Mesenchymal stem cell (in vitro differentiated cells and primary cell): ENCODE data around the gene TRPC4.

Experiments
- DNase-seq: peaks from one replicate; pipeline ENCODE4 v3.0.0-alpha.2; 2013
- H2AFZ ChIP-seq: one replicate; pipeline ENCODE4 v1.6.1; 2013; ENCODE audit warnings: low read depth, mild to moderate bottlenecking, control low read depth, inconsistent platforms, low read length, moderate library complexity
- H2AK5ac ChIP-seq: 2 replicates; pipeline ENCODE4 v1.6.1; 2013; ENCODE audit warnings: low read length, moderate library complexity, mild to moderate bottlenecking, inconsistent platforms; ENCODE audit not compliant: severe bottlenecking
- H2BK120ac ChIP-seq: one replicate; pipeline ENCODE4 v1.6.1; 2013; ENCODE audit warnings: low read depth, mild to moderate bottlenecking, inconsistent platforms, low read length, moderate library complexity
- H2BK12ac ChIP-seq, 2 experiments: one replicate each; pipeline ENCODE4 v1.6.1; 2013; ENCODE audit warnings: inconsistent platforms in 2 of 2, low read length in 2 of 2, mild to moderate bottlenecking in 2 of 2, moderate library complexity in 2 of 2, control low read depth in 1 of 2
- H2BK15ac ChIP-seq: one replicate; pipeline ENCODE4 v1.6.1; 2013; ENCODE audit warnings: mild to moderate bottlenecking, low read depth, inconsistent platforms; ENCODE audit not compliant: poor library complexity, severe bottlenecking
- H2BK5ac ChIP-seq: 2 replicates; pipeline ENCODE4 v1.6.1; 2013; ENCODE audit warnings: low read depth, mild to moderate bottlenecking, low read length, control low read depth, inconsistent platforms; ENCODE audit not compliant: poor library complexity, severe bottlenecking
- H3K14ac ChIP-seq, 2 experiments: one replicate each; pipeline ENCODE4 v1.6.1; 2013; ENCODE audit warnings: inconsistent platforms in 2 of 2, low read length in 2 of 2, control low read depth in 1 of 2, mild to moderate bottlenecking in 1 of 2, moderate library complexity in 1 of 2
- H3K18ac ChIP-seq, 2 experiments: one replicate each; pipeline ENCODE4 v1.6.1; 2013; ENCODE audit warnings: inconsistent platforms in 2 of 2, low read length in 2 of 2, control low read depth in 1 of 2, low read depth in 1 of 2, mild to moderate bottlenecking in 1 of 2
- H3K23ac ChIP-seq, 2 experiments: one replicate each; pipeline ENCODE4 v1.6.1; 2013; ENCODE audit warnings: inconsistent platforms in 2 of 2, low read length in 2 of 2, mild to moderate bottlenecking in 2 of 2, moderate library complexity in 2 of 2, control low read depth in 1 of 2
- H3K27ac ChIP-seq: 2 replicates; pipeline ENCODE4 v1.5.1; 2013; ENCODE audit warnings: mild to moderate bottlenecking, moderate library complexity, low read length, control low read depth, inconsistent platforms; ENCODE audit not compliant: poor library complexity, severe bottlenecking
- H3K27me3 ChIP-seq, 2 experiments: 2 replicates each; pipeline versions ENCODE4 v1.6.1 to v1.7.0; 2013; ENCODE audit warnings: low read length in 2 of 2, mild to moderate bottlenecking in 2 of 2, moderate library complexity in 2 of 2, control low read depth in 1 of 2, inconsistent platforms in 1 of 2; ENCODE audit not compliant: control insufficient read depth in 1 of 2, insufficient read depth in 1 of 2
- H3K36me3 ChIP-seq, 2 experiments: 2 replicates each; pipeline versions ENCODE4 v1.6.1 to v1.7.0; 2013; ENCODE audit warnings: low read length in 2 of 2, control low read depth in 1 of 2, inconsistent platforms in 1 of 2, low read depth in 1 of 2, mild to moderate bottlenecking in 1 of 2; ENCODE audit not compliant: insufficient read depth in 2 of 2, control insufficient read depth in 1 of 2
- H3K4ac ChIP-seq, 2 experiments: one replicate each; pipeline ENCODE4 v1.6.1; 2013; ENCODE audit warnings: inconsistent platforms in 2 of 2, low read length in 2 of 2, mild to moderate bottlenecking in 2 of 2, moderate library complexity in 2 of 2, control low read depth in 1 of 2, low read depth in 1 of 2
- H3K4me1 ChIP-seq: 2 replicates; pipeline ENCODE4 v1.6.1; 2013; ENCODE audit warnings: low read depth, low read length, control low read depth; ENCODE audit not compliant: control insufficient read depth, insufficient read depth
- H3K4me2 ChIP-seq: 2 replicates; pipeline ENCODE4 v1.6.1; 2013; ENCODE audit warnings: low read length, mild to moderate bottlenecking, inconsistent platforms; ENCODE audit not compliant: poor library complexity, severe bottlenecking
- H3K4me3 ChIP-seq, 2 experiments: 2 replicates each; pipeline versions ENCODE4 v1.5.1 to v1.7.0; 2013; ENCODE audit warnings: low read length in 2 of 2, mild to moderate bottlenecking in 2 of 2, control low read depth in 1 of 2, low read depth in 1 of 2; ENCODE audit not compliant: insufficient read depth in 1 of 2
- H3K79me1 ChIP-seq: replicated peaks from 2 replicates; pipeline ENCODE4 v1.6.1; 2013; ENCODE audit warnings: mild to moderate bottlenecking, control low read depth, low read length, inconsistent platforms; ENCODE audit not compliant: poor library complexity, severe bottlenecking
- H3K9ac ChIP-seq: 2 replicates; pipeline ENCODE4 v1.7.0; 2013; ENCODE audit warnings: mild to moderate bottlenecking, low read length, moderate library complexity
- H3K9me3 ChIP-seq: 2 replicates; pipeline ENCODE4 v1.7.0; 2013; ENCODE audit warnings: mild to moderate bottlenecking, low read length; ENCODE audit not compliant: control insufficient read depth
- H4K8ac ChIP-seq: one replicate; pipeline ENCODE4 v1.6.1; 2013; ENCODE audit warnings: inconsistent platforms, mild to moderate bottlenecking, low read length, moderate library complexity
- H4K91ac ChIP-seq: one replicate; pipeline ENCODE4 v1.6.1; 2013; ENCODE audit warnings: mild to moderate bottlenecking, low read length, inconsistent platforms
- WGBS: methylation state at CpG from one replicate; pipeline ENCODE4 v1.1.7; 2013; ENCODE audit warnings: mixed read lengths; 5-methylcytosine and 5-hydroxymethylcytosine counted together

The TRPC4 gene

DNA sequence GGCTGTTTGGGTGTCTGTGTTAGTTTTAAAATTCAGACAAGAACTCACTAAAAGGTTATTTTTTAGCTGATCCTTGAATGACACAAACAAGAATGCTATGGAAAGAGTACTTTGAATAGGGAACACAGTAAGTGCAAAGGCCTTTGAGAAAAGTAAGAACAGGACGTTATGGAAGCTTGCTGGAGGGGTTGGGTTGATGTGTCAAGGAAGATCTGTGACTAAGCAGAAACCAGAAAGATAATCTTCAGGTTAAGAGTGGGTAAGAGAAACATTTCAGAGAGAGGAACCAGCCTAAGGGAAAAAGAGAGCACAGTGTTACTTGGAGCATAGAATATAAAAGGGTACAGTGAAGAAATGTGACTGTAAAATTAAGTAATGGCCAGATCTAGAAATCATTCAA is 41.2 kb upstream of the TRPC4 start:
- Histone ChIP-seq H3K4ac (no peak overlapping the region), H3K4me2 (no peak overlapping the region), H3K4me3 (no peak overlapping the region), H2AK5ac (no peak overlapping the region), H3K23ac (no peak overlapping the region), H2BK12ac (no peak overlapping the region), H2BK120ac (no peak overlapping the region), H3K36me3 (no peaks in the 10 kb centered on the region), H3K9ac (no peak overlapping the region), H2BK15ac (no peak overlapping the region), H4K91ac (no peak overlapping the region), H3K4me1 (no peaks in the 10 kb centered on the region), H3K9me3 (peaks cover 19% of the 10 kb centered on the region), H3K27ac (no peak overlapping the region), H3K79me1 (no peaks in the 10 kb centered on the region), H3K14ac (no peak overlapping the region), H2BK5ac (no peak overlapping the region), H4K8ac (no peak overlapping the region), H3K27me3 (no peaks in the 10 kb centered on the region), H2AFZ (no peak overlapping the region), H3K18ac (no peak overlapping the region)
- DNase-seq = no peak
- WGBS = 31% methylated on average over 1 of the region's 1 CpG

DNA sequence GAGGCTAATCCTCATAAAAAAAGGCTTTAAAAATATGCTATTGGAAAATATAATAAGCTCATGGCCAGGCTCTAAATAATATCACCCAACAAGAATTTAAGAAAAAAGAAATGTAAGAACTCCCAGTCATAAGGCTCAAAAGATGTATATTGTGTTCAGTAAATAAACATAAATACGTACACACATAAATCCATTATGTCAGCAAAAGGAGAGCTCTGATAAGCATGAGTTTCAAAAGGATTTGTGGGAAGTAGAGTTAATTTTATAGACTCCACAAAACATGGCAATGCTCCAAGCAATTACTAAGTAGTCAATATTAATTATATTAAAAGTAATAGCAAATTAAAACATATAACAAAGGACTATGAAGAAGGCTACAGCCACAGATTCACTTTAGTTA is 37.3 kb upstream of the TRPC4 start:
- H3K4me2 ChIP-seq = no peak overlapping the region
- no peak overlapping the region for H3K4me3 ChIP-seq
- H2BK15ac ChIP-seq = no peak overlapping the region
- WGBS = no CpG with 5 or more reads among the region's 1 CpG
- H3K14ac ChIP-seq = no peak overlapping the region
- H2BK5ac ChIP-seq = no peak overlapping the region
- H3K4ac ChIP-seq = no peak overlapping the region
- H2AFZ ChIP-seq = no peak overlapping the region
- H2BK120ac ChIP-seq = no peak overlapping the region
- no peak overlapping the region for H2BK12ac ChIP-seq
- H3K18ac ChIP-seq = no peak overlapping the region
- H3K27ac ChIP-seq = no peak overlapping the region
- no peak overlapping the region for H3K23ac ChIP-seq
- H3K4me1 ChIP-seq = no peaks in the 10 kb centered on the region
- no peak overlapping the region for H4K8ac ChIP-seq
- no peak overlapping the region for H2AK5ac ChIP-seq
- no peaks in the 10 kb centered on the region for H3K36me3 ChIP-seq
- H3K27me3 ChIP-seq = no peaks in the 10 kb centered on the region
- no peaks in the 10 kb centered on the region for H3K79me1 ChIP-seq
- H4K91ac ChIP-seq = no peak overlapping the region
- DNase-seq = no peak
- H3K9ac ChIP-seq = no peak overlapping the region
- peaks cover 7% of the 10 kb centered on the region for H3K9me3 ChIP-seq

DNA sequence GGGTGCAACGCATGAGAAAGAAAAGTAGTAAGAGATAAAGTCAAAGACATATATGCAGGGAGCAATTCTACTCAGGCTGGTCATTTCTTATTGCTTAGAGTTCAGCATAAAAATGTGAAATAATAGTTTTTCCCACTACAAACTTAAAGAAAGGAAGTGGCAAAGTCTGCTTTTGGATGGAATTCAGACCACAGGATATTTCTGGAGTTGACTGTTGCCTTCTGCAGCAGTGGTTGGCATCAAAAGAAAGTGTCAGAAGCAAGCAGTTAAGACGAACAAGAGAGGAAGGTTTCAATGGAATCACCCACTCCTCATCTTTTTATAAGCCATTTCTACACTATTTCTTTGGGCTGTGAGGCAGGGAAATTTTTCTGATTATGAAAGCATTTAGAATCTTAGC is 36.2 kb upstream of the TRPC4 start:
- no peak overlapping the region for H3K23ac ChIP-seq
- no peaks in the 10 kb centered on the region for H3K27me3 ChIP-seq
- H2AK5ac ChIP-seq = no peak overlapping the region
- no peak overlapping the region for H2BK15ac ChIP-seq
- H3K4ac ChIP-seq = no peak overlapping the region
- H2AFZ ChIP-seq = no peak overlapping the region
- no peak overlapping the region for H3K4me2 ChIP-seq
- WGBS = 100% methylated on average over 1 of the region's 2 CpGs
- no peak overlapping the region for H2BK120ac ChIP-seq
- H4K91ac ChIP-seq = no peak overlapping the region
- no peak for DNase-seq
- H3K27ac ChIP-seq = no peak overlapping the region
- no peak overlapping the region for H3K14ac ChIP-seq
- H3K4me1 ChIP-seq = no peaks in the 10 kb centered on the region
- no peaks in the 10 kb centered on the region for H3K9me3 ChIP-seq
- no peaks in the 10 kb centered on the region for H3K36me3 ChIP-seq
- H4K8ac ChIP-seq = no peak overlapping the region
- no peak overlapping the region for H2BK5ac ChIP-seq
- H2BK12ac ChIP-seq = no peak overlapping the region
- no peak overlapping the region for H3K18ac ChIP-seq
- H3K79me1 ChIP-seq = no peaks in the 10 kb centered on the region
- H3K9ac ChIP-seq = no peak overlapping the region
- H3K4me3 ChIP-seq = no peak overlapping the region

DNA sequence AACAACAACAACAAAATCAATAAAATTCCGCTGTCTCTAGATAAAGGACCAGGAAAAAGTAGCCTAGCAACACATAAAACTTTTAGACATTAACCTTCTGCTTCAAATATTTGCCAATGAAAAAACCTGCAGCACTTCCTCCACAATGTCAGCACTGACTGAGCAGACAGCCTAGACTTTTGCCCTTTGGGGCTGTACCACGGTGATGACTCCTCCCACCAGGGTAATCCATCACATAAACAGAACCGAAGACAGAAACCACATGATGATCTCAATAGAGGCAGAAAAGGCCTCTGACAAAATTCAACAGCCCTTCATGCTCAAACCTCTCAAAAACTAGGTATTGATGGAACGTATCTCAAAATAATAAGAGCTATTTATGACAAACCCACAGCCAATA is 30.2 kb upstream of the TRPC4 start:
- Histone ChIP-seq H2AFZ (no peak overlapping the region), H2AK5ac (no peak overlapping the region), H3K27ac (no peak overlapping the region), H3K9ac (no peak overlapping the region), H2BK15ac (no peak overlapping the region), H3K23ac (no peak overlapping the region), H2BK120ac (no peak overlapping the region), H3K9me3 (no peaks in the 10 kb centered on the region), H3K14ac (no peak overlapping the region), H3K4ac (no peak overlapping the region), H3K36me3 (no peaks in the 10 kb centered on the region), H4K8ac (no peak overlapping the region), H3K4me2 (no peak overlapping the region), H4K91ac (no peak overlapping the region), H3K79me1 (no peaks in the 10 kb centered on the region), H3K4me3 (no peak overlapping the region), H2BK5ac (no peak overlapping the region), H3K18ac (no peak overlapping the region), H2BK12ac (no peak overlapping the region), H3K27me3 (no peaks in the 10 kb centered on the region), H3K4me1 (no peaks in the 10 kb centered on the region)
- no peak for DNase-seq
- WGBS = 70% methylated on average over 4 of the region's 4 CpGs
